ENCODE results near the gene ARID5B.

DNA sequence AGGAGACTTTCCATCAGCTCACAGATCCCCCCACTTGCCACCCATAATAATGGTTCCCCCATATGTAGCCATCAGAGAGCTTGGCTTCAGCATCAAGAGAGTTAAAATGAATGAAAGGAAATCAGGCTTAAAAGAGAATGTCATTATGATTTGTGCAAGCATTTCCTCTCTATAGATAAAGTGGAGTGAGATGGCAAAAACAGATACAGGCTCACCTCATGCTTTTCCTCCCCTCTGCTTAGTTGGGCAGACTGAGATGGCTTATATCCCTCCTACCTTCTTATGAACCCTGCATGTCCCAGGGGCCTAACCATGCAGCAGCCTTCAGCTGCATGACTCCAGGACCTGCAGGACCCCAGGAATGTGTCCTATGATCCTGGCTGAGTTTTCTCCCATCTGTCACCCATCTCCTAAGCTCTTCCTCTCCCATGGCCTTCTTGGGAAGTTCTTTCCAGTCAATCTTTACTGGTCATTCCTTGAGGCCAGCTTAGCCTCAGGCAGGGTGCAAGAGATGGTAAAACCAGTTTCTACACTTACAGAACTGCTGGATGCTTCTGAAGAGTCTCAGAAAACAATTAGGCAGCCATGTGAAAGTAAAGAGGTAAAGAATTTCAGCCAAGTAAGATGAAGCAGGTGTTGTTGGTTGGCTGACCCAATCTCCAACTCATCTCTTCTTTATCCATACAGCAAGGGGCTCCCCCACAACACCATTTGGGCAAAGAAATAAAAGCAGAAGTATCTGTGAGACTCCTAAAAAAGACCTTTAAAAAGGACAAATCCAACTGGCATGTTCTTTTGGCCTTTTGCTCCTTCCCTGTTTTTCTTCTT lies 207.5 kb downstream of the ARID5B start:
- TF ChIP-seq POLR2AphosphoS5 (IDR thresholded peaks at IDR 0.05) (no peak), TAF1 (IDR thresholded peaks at IDR 0.05; ENCODE audit: low read depth) (no peak), MXI1 (conservative IDR thresholded peaks at IDR 0.05; ENCODE audit: poor library complexity, severe bottlenecking) (no peak), EZH2 (IDR thresholded peaks at IDR 0.05; ENCODE audit: borderline replicate concordance, insufficient read depth, low read length, poor library complexity, severe bottlenecking) (no peak), EP300 (conservative IDR thresholded peaks at IDR 0.05; ENCODE audit: poor library complexity, severe bottlenecking) (no peak), RAD21 (conservative IDR thresholded peaks at IDR 0.05) (no peak), SMC3 (conservative IDR thresholded peaks at IDR 0.05; ENCODE audit: poor library complexity) (no peak)
- TF ChIP-seq, protein P1, sequence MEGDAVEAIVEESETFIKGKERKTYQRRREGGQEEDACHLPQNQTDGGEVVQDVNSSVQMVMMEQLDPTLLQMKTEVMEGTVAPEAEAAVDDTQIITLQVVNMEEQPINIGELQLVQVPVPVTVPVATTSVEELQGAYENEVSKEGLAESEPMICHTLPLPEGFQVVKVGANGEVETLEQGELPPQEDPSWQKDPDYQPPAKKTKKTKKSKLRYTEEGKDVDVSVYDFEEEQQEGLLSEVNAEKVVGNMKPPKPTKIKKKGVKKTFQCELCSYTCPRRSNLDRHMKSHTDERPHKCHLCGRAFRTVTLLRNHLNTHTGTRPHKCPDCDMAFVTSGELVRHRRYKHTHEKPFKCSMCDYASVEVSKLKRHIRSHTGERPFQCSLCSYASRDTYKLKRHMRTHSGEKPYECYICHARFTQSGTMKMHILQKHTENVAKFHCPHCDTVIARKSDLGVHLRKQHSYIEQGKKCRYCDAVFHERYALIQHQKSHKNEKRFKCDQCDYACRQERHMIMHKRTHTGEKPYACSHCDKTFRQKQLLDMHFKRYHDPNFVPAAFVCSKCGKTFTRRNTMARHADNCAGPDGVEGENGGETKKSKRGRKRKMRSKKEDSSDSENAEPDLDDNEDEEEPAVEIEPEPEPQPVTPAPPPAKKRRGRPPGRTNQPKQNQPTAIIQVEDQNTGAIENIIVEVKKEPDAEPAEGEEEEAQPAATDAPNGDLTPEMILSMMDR (IDR thresholded peaks at IDR 0.05; ENCODE audit: poor library complexity, severe bottlenecking), result no peak
- TF ChIP-seq, protein P2, sequence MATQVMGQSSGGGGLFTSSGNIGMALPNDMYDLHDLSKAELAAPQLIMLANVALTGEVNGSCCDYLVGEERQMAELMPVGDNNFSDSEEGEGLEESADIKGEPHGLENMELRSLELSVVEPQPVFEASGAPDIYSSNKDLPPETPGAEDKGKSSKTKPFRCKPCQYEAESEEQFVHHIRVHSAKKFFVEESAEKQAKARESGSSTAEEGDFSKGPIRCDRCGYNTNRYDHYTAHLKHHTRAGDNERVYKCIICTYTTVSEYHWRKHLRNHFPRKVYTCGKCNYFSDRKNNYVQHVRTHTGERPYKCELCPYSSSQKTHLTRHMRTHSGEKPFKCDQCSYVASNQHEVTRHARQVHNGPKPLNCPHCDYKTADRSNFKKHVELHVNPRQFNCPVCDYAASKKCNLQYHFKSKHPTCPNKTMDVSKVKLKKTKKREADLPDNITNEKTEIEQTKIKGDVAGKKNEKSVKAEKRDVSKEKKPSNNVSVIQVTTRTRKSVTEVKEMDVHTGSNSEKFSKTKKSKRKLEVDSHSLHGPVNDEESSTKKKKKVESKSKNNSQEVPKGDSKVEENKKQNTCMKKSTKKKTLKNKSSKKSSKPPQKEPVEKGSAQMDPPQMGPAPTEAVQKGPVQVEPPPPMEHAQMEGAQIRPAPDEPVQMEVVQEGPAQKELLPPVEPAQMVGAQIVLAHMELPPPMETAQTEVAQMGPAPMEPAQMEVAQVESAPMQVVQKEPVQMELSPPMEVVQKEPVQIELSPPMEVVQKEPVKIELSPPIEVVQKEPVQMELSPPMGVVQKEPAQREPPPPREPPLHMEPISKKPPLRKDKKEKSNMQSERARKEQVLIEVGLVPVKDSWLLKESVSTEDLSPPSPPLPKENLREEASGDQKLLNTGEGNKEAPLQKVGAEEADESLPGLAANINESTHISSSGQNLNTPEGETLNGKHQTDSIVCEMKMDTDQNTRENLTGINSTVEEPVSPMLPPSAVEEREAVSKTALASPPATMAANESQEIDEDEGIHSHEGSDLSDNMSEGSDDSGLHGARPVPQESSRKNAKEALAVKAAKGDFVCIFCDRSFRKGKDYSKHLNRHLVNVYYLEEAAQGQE (IDR thresholded peaks at IDR 0.05; ENCODE audit: borderline replicate concordance), result no peak

Measured in neural cell (in vitro differentiated cells).